Nephron progenitor cell (in vitro differentiated cells): ENCODE data around the gene FAM200B.

Source experiments
- DNase-seq: peaks from one replicate; pipeline ENCODE4 v3.0.0; 2021
- H3K27ac Mint-ChIP-seq: 2 replicates; pipeline ENCODE4 v1.8.0; 2021; ENCODE audit warnings: mild to moderate bottlenecking, moderate library complexity, mixed read lengths
- H3K27me3 Mint-ChIP-seq: 2 replicates; pipeline ENCODE4 v1.8.0; 2021; ENCODE audit warnings: mild to moderate bottlenecking, low read depth, mixed read lengths; ENCODE audit not compliant: poor library complexity
- H3K36me3 Mint-ChIP-seq: 2 replicates; pipeline ENCODE4 v1.8.0; 2021; ENCODE audit warnings: low read depth, mixed read lengths
- H3K4me1 Mint-ChIP-seq: 2 replicates; pipeline ENCODE4 v1.8.0; 2021; ENCODE audit warnings: mixed read lengths
- H3K4me3 Mint-ChIP-seq: 2 replicates; pipeline ENCODE4 v1.8.0; 2021; ENCODE audit warnings: mild to moderate bottlenecking, moderate library complexity, mixed read lengths
- H3K9me3 Mint-ChIP-seq: 2 replicates; pipeline ENCODE4 v1.8.0; 2021; ENCODE audit warnings: mild to moderate bottlenecking, moderate library complexity, mixed read lengths
- CTCF ChIP-seq: fragments of 200-600 bp; sonication (generic); IDR thresholded peaks from 2 replicates; pipeline ENCODE4 v1.5.0; 2021; ENCODE audit warnings: antibody characterized with exemption

Gene FAM200B

GRCh38 chr4:15659768-15660570, 21.7 kb upstream of the FAM200B start:
- TF ChIP-seq CTCF, result no peak
- H3K4me1 Mint-ChIP-seq, result peaks cover 6% of the 10 kb centered on the region
- H3K27ac Mint-ChIP-seq, result no peak overlapping the region
- H3K4me3 Mint-ChIP-seq, result no peak overlapping the region
- H3K27me3 Mint-ChIP-seq, result peaks cover 3% of the 10 kb centered on the region
- no peaks in the 10 kb centered on the region for H3K9me3 Mint-ChIP-seq
- DNase-seq, result no peak
- peaks cover 6% of the 10 kb centered on the region for H3K36me3 Mint-ChIP-seq

- Mint-ChIP-seq H3K4me1 (no peaks in the 10 kb centered on the region), H3K36me3 (peaks cover 40% of the 10 kb centered on the region), H3K4me3 (no peak overlapping the region), H3K27me3 (no peaks in the 10 kb centered on the region), H3K27ac (no peak overlapping the region), H3K9me3 (no peaks in the 10 kb centered on the region)
- TF ChIP-seq CTCF, result no peak
- DNase-seq, result no peak
These were observed 15.8 kb upstream of the FAM200B start for GRCh38 chr4:15665753-15666365.

- DNase-seq, result no peak
- Mint-ChIP-seq H3K36me3 (peaks cover 50% of the 10 kb centered on the region), H3K4me3 (no peak overlapping the region), H3K9me3 (no peaks in the 10 kb centered on the region), H3K27ac (no peak overlapping the region), H3K27me3 (no peaks in the 10 kb centered on the region), H3K4me1 (no peaks in the 10 kb centered on the region)
- no peak for TF ChIP-seq CTCF
These were observed 14.6 kb upstream of the FAM200B start for GRCh38 chr4:15667006-15667405.

DNA sequence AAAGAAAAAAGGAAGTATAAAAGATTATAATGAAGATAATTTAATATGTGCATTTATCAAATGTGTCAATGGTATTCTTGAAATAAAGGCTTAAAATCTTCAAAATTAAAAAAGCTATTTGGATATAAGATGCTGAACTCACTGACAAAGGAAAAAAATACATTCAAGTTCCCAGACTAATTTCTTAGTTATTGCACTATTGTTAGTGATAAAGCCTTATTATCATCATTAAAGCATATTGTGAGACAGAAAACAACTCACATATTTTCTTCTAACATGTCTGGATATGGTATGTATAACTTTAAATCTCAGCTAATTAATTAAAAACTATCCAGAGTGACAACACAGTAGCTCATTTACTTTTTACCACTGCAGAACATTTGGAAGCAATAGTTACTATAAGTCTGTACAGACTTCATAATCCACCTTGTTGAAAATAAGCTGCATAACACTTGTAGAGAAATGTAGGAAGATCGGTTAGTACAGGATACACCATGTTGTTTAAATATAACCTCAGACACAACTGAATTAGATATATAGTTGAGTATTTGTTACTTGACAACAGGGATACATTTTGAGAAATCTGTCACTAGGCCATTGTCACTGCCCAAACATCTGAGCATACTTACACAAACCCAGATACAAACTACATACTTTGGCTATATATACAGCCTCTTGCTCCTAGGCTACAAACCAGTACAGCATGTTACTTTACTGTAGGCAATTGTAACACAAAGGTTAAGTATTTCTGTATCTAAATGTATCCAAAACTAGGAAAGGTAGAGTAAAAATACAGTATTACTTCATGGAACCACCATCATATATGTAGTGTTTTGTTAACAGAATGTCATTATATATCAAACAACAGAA, 12.8 kb upstream of the FAM200B start:
- H3K36me3 Mint-ChIP-seq, result peaks cover 57% of the 10 kb centered on the region
- H3K4me1 Mint-ChIP-seq, result no peaks in the 10 kb centered on the region
- H3K4me3 Mint-ChIP-seq, result no peak overlapping the region
- H3K9me3 Mint-ChIP-seq, result no peaks in the 10 kb centered on the region
- no peak for DNase-seq
- TF ChIP-seq CTCF, result no peak
- no peaks in the 10 kb centered on the region for H3K27me3 Mint-ChIP-seq
- H3K27ac Mint-ChIP-seq, result no peak overlapping the region

- Mint-ChIP-seq H3K4me3 (no peak overlapping the region), H3K27ac (no peak overlapping the region), H3K9me3 (no peaks in the 10 kb centered on the region), H3K4me1 (no peaks in the 10 kb centered on the region), H3K36me3 (peaks cover 60% of the 10 kb centered on the region), H3K27me3 (no peaks in the 10 kb centered on the region)
- DNase-seq, result no peak
- TF ChIP-seq CTCF, result no peak
These were observed 11.1 kb upstream of the FAM200B start for GRCh38 chr4:15670576-15670975.
